Mucosa of descending colon (tissue), 3 donors: ENCODE measurements around the gene PAXX. TPM values are rescaled to one million over a fixed set of nuclear protein-coding genes. Genes with fewer than 3 reads are reported as not detected.

Experiments used
- ATAC-seq: fragments of 200-7000 bp; cut with Tn5 transposase; one replicate; pipeline ENCODE4 v1.9.1; 2020; ENCODE audit warnings: mild to moderate bottlenecking, moderate library complexity
- DNase-seq, 3 donors: peaks; one replicate each; pipeline ENCODE4 v3.0.0-alpha.2; 2020
- H3K36me3 ChIP-seq: fragments of 200-600 bp; one replicate; pipeline ENCODE4 v1.8.0; 2021; ENCODE audit warnings: low read depth, mild to moderate bottlenecking
- H3K4me1 ChIP-seq: fragments of 200-600 bp; one replicate; pipeline ENCODE4 v1.8.0; 2021; ENCODE audit warnings: low read depth, mild to moderate bottlenecking
- H3K4me3 ChIP-seq: fragments of 200-600 bp; one replicate; pipeline ENCODE4 v1.8.0; 2021; ENCODE audit warnings: mild to moderate bottlenecking
- H3K9me3 ChIP-seq: fragments of 200-600 bp; one replicate; pipeline ENCODE4 v1.8.0; 2021; ENCODE audit warnings: mild to moderate bottlenecking
- CTCF ChIP-seq: fragments of 200-600 bp; IDR thresholded peaks from one replicate; pipeline ENCODE4 v1.8.0; 2022; ENCODE audit warnings: antibody characterized with exemption, mild to moderate bottlenecking
- intact Hi-C, 2 donors: fragments of 100-400 bp; cut with DNase I in 1 of 2; cut with micrococcal nuclease in 1 of 2; formaldehyde crosslinking; loops; one replicate each; pipeline versions ENCODE4 v1.11.0 to v1.11.1; 2022; cut with DNase I, micrococcal nuclease
- total RNA-seq, 3 donors: library from RNA; stranded (reverse); fragmentation: NEBNext Ultra II Directional in 2 of 3; extraction: Animal tissue kit (Norgen Biotek cat#: 25700) in 2 of 3; gene quantifications; one replicate each; pipeline versions ENCODE4 v1.2.1 to v1.2.4, GENCODE V29; 2021 to 2023
- donor health status: DM: no; HTN: no; CAD: no; lungs with moderate emphysema.
- donor health status: DM: no; HTN: no; CAD: no.
- donor health status: DM: no; HTN: yes; CAD: no.

The PAXX gene
- total RNA-seq, 3 donors from 2014 or later, result 32.0 to 39.9 (median 34.1) TPM

DNA sequence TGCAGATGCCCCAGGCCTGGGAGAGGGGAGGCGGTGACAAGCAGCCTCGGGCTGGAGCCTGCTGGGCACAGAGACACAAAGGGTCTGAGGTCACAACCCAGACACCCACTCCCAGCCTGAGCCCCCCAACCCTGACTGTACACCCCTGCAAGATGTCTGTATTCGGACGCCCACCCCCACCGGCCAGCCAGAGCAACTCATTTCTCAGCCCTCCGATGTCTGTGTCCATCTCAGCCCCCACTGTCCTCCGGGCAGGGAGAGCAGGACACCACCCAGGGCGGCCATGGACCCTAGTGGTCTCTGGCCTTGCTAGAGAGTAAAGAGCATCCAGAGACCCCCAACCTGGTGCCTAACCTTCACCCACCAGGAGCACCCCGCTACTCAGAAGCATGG, 36.3 kb upstream of the PAXX start:
- no peaks in the 10 kb centered on the region for H3K9me3 ChIP-seq
- H3K36me3 ChIP-seq, result no peaks in the 10 kb centered on the region
- H3K4me1 ChIP-seq, result peaks cover 9% of the 10 kb centered on the region
- ATAC-seq (no peak), DNase-seq (peak in 2 of 3 donors; percentile 22 to 37)
- no peak for TF ChIP-seq CTCF
- intact Hi-C loops, result no loop called here
- H3K4me3 ChIP-seq, result no peak overlapping the region

DNA sequence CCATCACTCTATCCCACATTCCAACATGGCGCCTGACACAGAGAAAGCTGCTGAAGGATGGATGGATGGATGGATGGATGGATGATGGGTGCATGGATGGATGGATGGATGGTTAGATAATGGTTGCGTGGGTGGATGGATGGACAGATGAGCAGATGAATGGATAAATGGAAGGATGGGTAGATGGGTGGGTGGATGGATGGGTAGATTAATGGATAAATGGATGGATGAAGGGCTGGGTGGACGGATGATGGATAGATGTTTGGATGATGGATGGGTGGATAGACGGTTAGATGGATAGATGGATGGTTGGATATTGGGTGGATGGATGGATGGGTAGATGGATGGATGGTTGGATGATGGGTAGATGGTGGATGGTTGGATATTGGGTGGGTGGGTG, 35.6 kb upstream of the PAXX start:
- DNase-seq (no peak), ATAC-seq (no peak)
- intact Hi-C loops, result no loop called here
- Histone ChIP-seq H3K4me3 (no peak overlapping the region), H3K36me3 (no peaks in the 10 kb centered on the region), H3K4me1 (peaks cover 8% of the 10 kb centered on the region), H3K9me3 (no peaks in the 10 kb centered on the region)
- no peak for TF ChIP-seq CTCF

DNA sequence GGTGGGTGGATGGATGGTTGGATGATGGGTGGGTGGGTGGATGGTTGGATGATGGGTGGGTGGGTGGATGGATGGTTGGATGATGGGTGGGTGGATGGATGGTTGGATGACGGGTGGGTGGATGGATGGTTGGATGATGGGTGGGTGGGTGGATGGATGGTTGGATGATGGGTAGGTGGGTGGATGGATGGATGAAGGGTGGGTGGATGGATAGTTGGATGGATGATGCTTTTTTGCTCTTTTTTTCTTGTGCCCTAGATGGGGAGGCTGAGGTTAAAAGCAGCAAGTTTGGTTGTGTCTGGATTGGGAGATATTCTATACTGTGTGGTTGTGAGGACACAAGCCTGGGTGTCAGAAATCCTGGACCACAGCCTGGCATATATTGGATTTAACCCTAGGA, 34.8 kb upstream of the PAXX start:
- no peaks in the 10 kb centered on the region for H3K9me3 ChIP-seq
- H3K36me3 ChIP-seq, result no peaks in the 10 kb centered on the region
- DNase-seq (no peak), ATAC-seq (no peak)
- intact Hi-C loops, result no loop called here
- no peak for TF ChIP-seq CTCF
- no peaks in the 10 kb centered on the region for H3K4me1 ChIP-seq
- H3K4me3 ChIP-seq, result no peak overlapping the region

DNA sequence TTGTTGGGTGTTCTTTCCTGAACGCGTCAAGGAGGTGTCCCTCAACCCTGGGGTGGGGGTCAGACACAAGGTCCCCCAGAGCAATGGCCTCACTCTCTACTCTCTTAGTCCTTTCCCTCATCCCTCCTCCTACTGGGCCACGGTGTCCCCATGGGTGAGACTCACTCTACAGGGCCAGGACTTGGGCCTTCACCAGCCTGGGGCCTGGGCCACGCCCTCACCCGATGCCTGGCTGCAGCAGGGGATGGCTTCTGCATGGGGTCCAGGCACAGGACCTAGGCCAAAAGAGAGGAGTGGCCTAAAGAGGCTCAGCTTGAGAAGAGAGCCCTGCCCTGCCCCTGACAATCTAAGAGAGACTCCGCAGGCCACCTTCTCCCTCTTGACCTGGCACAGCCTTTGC, 34.3 kb upstream of the PAXX start:
- Histone ChIP-seq H3K9me3 (no peaks in the 10 kb centered on the region), H3K36me3 (no peaks in the 10 kb centered on the region), H3K4me1 (no peaks in the 10 kb centered on the region), H3K4me3 (no peak overlapping the region)
- intact Hi-C loops, result no loop called here
- no peak for TF ChIP-seq CTCF
- ATAC-seq (no peak), DNase-seq (no peak)

GRCh38 chr9:136958473-136958872, 33.7 kb upstream of the PAXX start:
- H3K9me3 ChIP-seq, result no peaks in the 10 kb centered on the region
- intact Hi-C loops, result no loop called here
- no peak overlapping the region for H3K4me3 ChIP-seq
- no peaks in the 10 kb centered on the region for H3K36me3 ChIP-seq
- H3K4me1 ChIP-seq, result no peaks in the 10 kb centered on the region
- no peak for ATAC-seq
- TF ChIP-seq CTCF, result no peak
- DNase-seq, result no peak
